BE2C (cell line): Measurements from ENCODE around the gene RIC3. TPM values are rescaled to one million over a fixed set of nuclear protein-coding genes. Genes with fewer than 3 reads are reported as not detected.
A peak's percentile ranks its signal among the peaks of the same experiment; 100 is the strongest.

Experiments
- DNase-seq: peaks from one replicate; pipeline ENCODE4 v3.0.0-alpha.2; 2020
- H3K27me3 ChIP-seq: fragments of 250-450 bp; sonication (Bioruptor Pico); 2 replicates; pipeline ENCODE4 v1.5.1; 2020; ENCODE audit warnings: mild to moderate bottlenecking
- H3K36me3 ChIP-seq: fragments of 250-450 bp; sonication (Bioruptor Pico); 2 replicates; pipeline ENCODE4 v1.5.1; 2020; ENCODE audit warnings: mild to moderate bottlenecking
- H3K4me1 ChIP-seq: fragments of 250-450 bp; sonication (Bioruptor Pico); 2 replicates; pipeline ENCODE4 v1.5.1; 2020
- H3K4me3 ChIP-seq: 2 replicates; pipeline ENCODE4 v1.5.1; 2011; ENCODE audit warnings: low read depth, low read length
- H3K9me3 ChIP-seq: fragments of 250-450 bp; sonication (Bioruptor Pico); 2 replicates; pipeline ENCODE4 v1.5.1; 2020
- CTCF ChIP-seq: IDR thresholded peaks from 2 replicates; pipeline ENCODE4 v1.5.1; 2012; ENCODE audit warnings: mild to moderate bottlenecking, low read depth, low read length
- polyA plus RNA-seq: library from polyadenylated mRNA; unstranded; fragments of >200 nt; gene quantifications from one replicate; pipeline ENCODE4 v1.2.1, GENCODE V29; 2012; ENCODE audit warnings: low read depth, missing spikeins; ENCODE audit not compliant: insufficient read length, insufficient read depth

RIC3 gene
- polyA plus RNA-seq, result 15.8 TPM

GRCh38 chr11:8168485-8169257 is at the start of gene RIC3:
RIC3 (minus strand) TSS chr11:8169025; CDS start chr11:8168989, 36 bp downstream.
- no peaks in the 10 kb centered on the region for H3K4me1 ChIP-seq
- no peaks in the 10 kb centered on the region for H3K9me3 ChIP-seq
- H3K36me3 ChIP-seq, result no peaks in the 10 kb centered on the region
- H3K27me3 ChIP-seq, result no peaks in the 10 kb centered on the region
- peak; percentile 17; the same call in 1 of the 2 replicates for TF ChIP-seq CTCF
- H3K4me3 ChIP-seq, result peak within 1 kb of the TSS; percentile 69
- DNase-seq, result peak; percentile 42

GRCh38 chr11:8218409-8218808 is 49.6 kb upstream of the RIC3 start:
- H3K9me3 ChIP-seq, result no peaks in the 10 kb centered on the region
- H3K4me1 ChIP-seq, result peaks cover 3% of the 10 kb centered on the region; the same call in 1 of the 2 replicates
- no peak overlapping the region for H3K4me3 ChIP-seq
- no peaks in the 10 kb centered on the region for H3K27me3 ChIP-seq
- no peak for TF ChIP-seq CTCF
- H3K36me3 ChIP-seq, result no peaks in the 10 kb centered on the region
- no peak for DNase-seq

GRCh38 chr11:8217926-8218325 is 49.1 kb upstream of the RIC3 start:
- Histone ChIP-seq H3K9me3 (no peaks in the 10 kb centered on the region), H3K4me1 (no peaks in the 10 kb centered on the region), H3K4me3 (no peak overlapping the region), H3K36me3 (no peaks in the 10 kb centered on the region), H3K27me3 (no peaks in the 10 kb centered on the region)
- DNase-seq, result no peak
- TF ChIP-seq CTCF, result no peak

- H3K36me3 ChIP-seq, result no peaks in the 10 kb centered on the region
- no peak for DNase-seq
- H3K27me3 ChIP-seq, result no peaks in the 10 kb centered on the region
- H3K4me1 ChIP-seq, result no peaks in the 10 kb centered on the region
- H3K4me3 ChIP-seq, result no peak overlapping the region
- TF ChIP-seq CTCF, result no peak
- H3K9me3 ChIP-seq, result no peaks in the 10 kb centered on the region
These were observed 48.3 kb upstream of the RIC3 start for GRCh38 chr11:8217136-8217535.

GRCh38 chr11:8213376-8213775 is 44.6 kb upstream of the RIC3 start:
- Histone ChIP-seq H3K36me3 (no peaks in the 10 kb centered on the region), H3K9me3 (no peaks in the 10 kb centered on the region), H3K4me3 (no peak overlapping the region)

More at GRCh38 chr11:8213376-8213775, 44.6 kb upstream of the RIC3 start:
- TF ChIP-seq CTCF, result no peak
- no peak for DNase-seq
- H3K4me1 ChIP-seq, result no peaks in the 10 kb centered on the region
- no peaks in the 10 kb centered on the region for H3K27me3 ChIP-seq
